Mammary epithelial cell (primary cell): ENCODE measurements around the gene CYP4F11.

Experiments
- EZH2 ChIP-seq: IDR thresholded peaks from 2 replicates; pipeline ENCODE4 v1.6.1; 2012; ENCODE audit warnings: low read length, inconsistent platforms, borderline replicate concordance
- TF ChIP-seq, protein P1 (sequence below), 2 donors: IDR thresholded peaks in 1 of 2; conservative IDR thresholded peaks in 1 of 2; 2 replicates each; pipeline ENCODE4 v1.5.1; 2011 to 2012; ENCODE audit warnings: inconsistent platforms in 2 of 2, low read length in 2 of 2, mild to moderate bottlenecking in 2 of 2, control low read depth in 1 of 2, low read depth in 1 of 2; ENCODE audit not compliant: insufficient read depth in 1 of 2; ENCODE audit errors: extremely low read depth in 1 of 2

DNA sequence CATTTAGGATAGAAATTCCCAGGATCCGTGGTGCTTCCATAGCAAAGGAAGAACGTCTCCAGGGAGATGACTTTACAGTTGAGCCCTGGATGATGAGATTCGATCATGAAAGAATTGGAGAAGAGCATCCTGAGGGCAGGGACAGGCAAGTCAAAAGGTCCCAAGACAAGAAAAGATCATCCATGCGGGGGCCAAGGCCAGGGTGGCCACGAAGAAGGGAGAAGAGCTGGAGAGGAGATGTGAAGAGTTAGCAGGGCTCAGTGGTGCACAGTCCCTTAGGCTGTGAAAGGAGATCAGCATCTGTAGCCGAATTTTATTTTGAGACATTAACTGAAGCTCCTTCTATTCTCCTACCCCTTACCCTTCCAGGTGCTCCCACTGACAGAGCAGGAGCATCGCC, 43.4 kb upstream of the CYP4F11 start:
- TF ChIP-seq, protein P1, sequence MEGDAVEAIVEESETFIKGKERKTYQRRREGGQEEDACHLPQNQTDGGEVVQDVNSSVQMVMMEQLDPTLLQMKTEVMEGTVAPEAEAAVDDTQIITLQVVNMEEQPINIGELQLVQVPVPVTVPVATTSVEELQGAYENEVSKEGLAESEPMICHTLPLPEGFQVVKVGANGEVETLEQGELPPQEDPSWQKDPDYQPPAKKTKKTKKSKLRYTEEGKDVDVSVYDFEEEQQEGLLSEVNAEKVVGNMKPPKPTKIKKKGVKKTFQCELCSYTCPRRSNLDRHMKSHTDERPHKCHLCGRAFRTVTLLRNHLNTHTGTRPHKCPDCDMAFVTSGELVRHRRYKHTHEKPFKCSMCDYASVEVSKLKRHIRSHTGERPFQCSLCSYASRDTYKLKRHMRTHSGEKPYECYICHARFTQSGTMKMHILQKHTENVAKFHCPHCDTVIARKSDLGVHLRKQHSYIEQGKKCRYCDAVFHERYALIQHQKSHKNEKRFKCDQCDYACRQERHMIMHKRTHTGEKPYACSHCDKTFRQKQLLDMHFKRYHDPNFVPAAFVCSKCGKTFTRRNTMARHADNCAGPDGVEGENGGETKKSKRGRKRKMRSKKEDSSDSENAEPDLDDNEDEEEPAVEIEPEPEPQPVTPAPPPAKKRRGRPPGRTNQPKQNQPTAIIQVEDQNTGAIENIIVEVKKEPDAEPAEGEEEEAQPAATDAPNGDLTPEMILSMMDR (conservative IDR thresholded peaks at IDR 0.05 in 1 of 2, IDR thresholded peaks at IDR 0.05 in 1 of 2; ENCODE audit: extremely low read depth in 1 of 2, insufficient read depth in 1 of 2, low read depth in 1 of 2, low read length in 2 of 2), result no peak
- TF ChIP-seq EZH2, result no peak
